Measurements from ENCODE around the gene RFT1.

- TF ChIP-seq, protein P1, sequence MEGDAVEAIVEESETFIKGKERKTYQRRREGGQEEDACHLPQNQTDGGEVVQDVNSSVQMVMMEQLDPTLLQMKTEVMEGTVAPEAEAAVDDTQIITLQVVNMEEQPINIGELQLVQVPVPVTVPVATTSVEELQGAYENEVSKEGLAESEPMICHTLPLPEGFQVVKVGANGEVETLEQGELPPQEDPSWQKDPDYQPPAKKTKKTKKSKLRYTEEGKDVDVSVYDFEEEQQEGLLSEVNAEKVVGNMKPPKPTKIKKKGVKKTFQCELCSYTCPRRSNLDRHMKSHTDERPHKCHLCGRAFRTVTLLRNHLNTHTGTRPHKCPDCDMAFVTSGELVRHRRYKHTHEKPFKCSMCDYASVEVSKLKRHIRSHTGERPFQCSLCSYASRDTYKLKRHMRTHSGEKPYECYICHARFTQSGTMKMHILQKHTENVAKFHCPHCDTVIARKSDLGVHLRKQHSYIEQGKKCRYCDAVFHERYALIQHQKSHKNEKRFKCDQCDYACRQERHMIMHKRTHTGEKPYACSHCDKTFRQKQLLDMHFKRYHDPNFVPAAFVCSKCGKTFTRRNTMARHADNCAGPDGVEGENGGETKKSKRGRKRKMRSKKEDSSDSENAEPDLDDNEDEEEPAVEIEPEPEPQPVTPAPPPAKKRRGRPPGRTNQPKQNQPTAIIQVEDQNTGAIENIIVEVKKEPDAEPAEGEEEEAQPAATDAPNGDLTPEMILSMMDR (IDR thresholded peaks at IDR 0.05), result no peak
- TF ChIP-seq EZH2phosphoT487 (IDR thresholded peaks at IDR 0.05) (no peak), EZH2 (IDR thresholded peaks at IDR 0.05) (no peak)
Observed at GRCh38 chr3:53079147-53079546, 51.1 kb downstream of the RFT1 start.

Measured in neural progenitor cell (in vitro differentiated cells).